Measurements from ENCODE around the gene TACC2.
A peak's percentile ranks its signal among the peaks of the same experiment; 100 is the strongest.

The TACC2 gene

GRCh38 chr10:121974535-121975294 lies 14.2 kb upstream of the TACC2 start, which contains the start of gene NSMCE4A:
Gene NSMCE4A, minus strand, starts transcription at chr10:121975217. Its CDS starts 52 bp downstream, at chr10:121975165.
- Histone ChIP-seq H3K4me2 (peak within 1 kb of the TSS; percentile 99), H2AFZ (ENCODE audit: low read depth) (peak within 1 kb of the TSS; percentile 76), H3K4me3 (IDR thresholded peaks at IDR 0.05; ENCODE audit: insufficient read depth, low read depth, low read length) (no peak within 1 kb of the TSS), H3K27ac (peak within 1 kb of the TSS; percentile 96), H3K36me3 (ENCODE audit: insufficient read depth) (no peaks in the 10 kb centered on the region; the same call in 1 of the 2 replicates), H3K9ac (peak within 1 kb of the TSS; percentile 97), H3K4me1 (ENCODE audit: low read depth, poor library complexity, severe bottlenecking) (peaks cover 11% of the 10 kb centered on the region), H3K27me3 (ENCODE audit: insufficient read depth, low read depth) (no peaks in the 10 kb centered on the region), H4K20me1 (ENCODE audit: insufficient read depth) (no peaks in the 10 kb centered on the region), H3K79me2 (ENCODE audit: insufficient read depth, low read depth) (peaks cover 23% of the 10 kb centered on the region)
- no peak for TF ChIP-seq CTCF (conservative IDR thresholded peaks at IDR 0.05; ENCODE audit: low read depth, low read length)

GRCh38 chr10:121975295-121976086 lies 13.5 kb upstream of the TACC2 start:
- no peaks in the 10 kb centered on the region for H3K27me3 ChIP-seq (ENCODE audit: insufficient read depth, low read depth)
- TF ChIP-seq CTCF (conservative IDR thresholded peaks at IDR 0.05; ENCODE audit: low read depth, low read length): no peak
- peak overlapping the region; percentile 76 for H2AFZ ChIP-seq (ENCODE audit: low read depth)
- H3K4me2 ChIP-seq: no peak overlapping the region; the same call in 1 of the 2 replicates
- H3K79me2 ChIP-seq (ENCODE audit: insufficient read depth, low read depth): peaks cover 23% of the 10 kb centered on the region
- no peaks in the 10 kb centered on the region for H4K20me1 ChIP-seq (ENCODE audit: insufficient read depth)
- H3K27ac ChIP-seq: peak overlapping the region; percentile 96
- H3K4me1 ChIP-seq (ENCODE audit: low read depth, poor library complexity, severe bottlenecking): peaks cover 11% of the 10 kb centered on the region
- H3K4me3 ChIP-seq (IDR thresholded peaks at IDR 0.05; ENCODE audit: insufficient read depth, low read depth, low read length): no peak overlapping the region
- peak overlapping the region; percentile 97 for H3K9ac ChIP-seq
- H3K36me3 ChIP-seq (ENCODE audit: insufficient read depth): no peaks in the 10 kb centered on the region

- H3K4me3 ChIP-seq (IDR thresholded peaks at IDR 0.05; ENCODE audit: insufficient read depth, low read depth, low read length): no peak overlapping the region
- H3K36me3 ChIP-seq (ENCODE audit: insufficient read depth): no peaks in the 10 kb centered on the region
- no peak overlapping the region for H3K9ac ChIP-seq
- no peak overlapping the region for H2AFZ ChIP-seq (ENCODE audit: low read depth)
- no peak overlapping the region for H3K4me2 ChIP-seq
- peaks cover 23% of the 10 kb centered on the region for H3K79me2 ChIP-seq (ENCODE audit: insufficient read depth, low read depth)
- TF ChIP-seq CTCF (conservative IDR thresholded peaks at IDR 0.05; ENCODE audit: low read depth, low read length): no peak
- H3K27me3 ChIP-seq (ENCODE audit: insufficient read depth, low read depth): no peaks in the 10 kb centered on the region
- no peaks in the 10 kb centered on the region for H4K20me1 ChIP-seq (ENCODE audit: insufficient read depth)
- H3K27ac ChIP-seq: no peak overlapping the region
- peaks cover 11% of the 10 kb centered on the region for H3K4me1 ChIP-seq (ENCODE audit: low read depth, poor library complexity, severe bottlenecking)
Measured at GRCh38 chr10:121976607-121977006, 12.4 kb upstream of the TACC2 start.

- no peak overlapping the region for H3K9ac ChIP-seq
- H3K4me1 ChIP-seq (ENCODE audit: low read depth, poor library complexity, severe bottlenecking): peaks cover 5% of the 10 kb centered on the region
- TF ChIP-seq CTCF (conservative IDR thresholded peaks at IDR 0.05; ENCODE audit: low read depth, low read length): no peak
- no peaks in the 10 kb centered on the region for H3K36me3 ChIP-seq (ENCODE audit: insufficient read depth)
- H3K79me2 ChIP-seq (ENCODE audit: insufficient read depth, low read depth): peaks cover 9% of the 10 kb centered on the region
- no peaks in the 10 kb centered on the region for H3K27me3 ChIP-seq (ENCODE audit: insufficient read depth, low read depth)
- H4K20me1 ChIP-seq (ENCODE audit: insufficient read depth): no peaks in the 10 kb centered on the region
- H3K4me3 ChIP-seq (IDR thresholded peaks at IDR 0.05; ENCODE audit: insufficient read depth, low read depth, low read length): no peak overlapping the region
- no peak overlapping the region for H3K4me2 ChIP-seq
- no peak overlapping the region for H3K27ac ChIP-seq
- no peak overlapping the region for H2AFZ ChIP-seq (ENCODE audit: low read depth)
Measured at GRCh38 chr10:121978511-121978910, 10.5 kb upstream of the TACC2 start.
